ENCODE results near the gene DGKQ. TPM values are rescaled to one million over a fixed set of nuclear protein-coding genes. Genes with fewer than 3 reads are reported as not detected.

The DGKQ gene
- total RNA-seq, 1 experiment from 2014 or later = 12.4 TPM

- Mint-ChIP-seq H3K4me3 (no peak overlapping the region), H3K4me1 (no peaks in the 10 kb centered on the region), H3K36me3 (ENCODE audit: insufficient read depth in 1 of 3, low read depth in 3 of 3) (peaks cover 0 to 5% (median 0%) of the 10 kb centered on the region in 3 experiments; a peak in 1 of 7 replicates), H3K9me3 (no peaks in the 10 kb centered on the region), H3K27ac (peak overlapping the region in 2 of 3 experiments; percentile 44 to 83; a peak in 1 of 7 replicates), H3K27me3 (ENCODE audit: low read depth) (no peaks in the 10 kb centered on the region)
- H2BK120ac ChIP-seq (ENCODE audit: low read depth, low read length, poor library complexity, severe bottlenecking) = no peak overlapping the region
- no peak overlapping the region; the same call in 1 of the 2 replicates for H3K14ac ChIP-seq (ENCODE audit: insufficient read depth, low read length)
- TF ChIP-seq, protein P1, sequence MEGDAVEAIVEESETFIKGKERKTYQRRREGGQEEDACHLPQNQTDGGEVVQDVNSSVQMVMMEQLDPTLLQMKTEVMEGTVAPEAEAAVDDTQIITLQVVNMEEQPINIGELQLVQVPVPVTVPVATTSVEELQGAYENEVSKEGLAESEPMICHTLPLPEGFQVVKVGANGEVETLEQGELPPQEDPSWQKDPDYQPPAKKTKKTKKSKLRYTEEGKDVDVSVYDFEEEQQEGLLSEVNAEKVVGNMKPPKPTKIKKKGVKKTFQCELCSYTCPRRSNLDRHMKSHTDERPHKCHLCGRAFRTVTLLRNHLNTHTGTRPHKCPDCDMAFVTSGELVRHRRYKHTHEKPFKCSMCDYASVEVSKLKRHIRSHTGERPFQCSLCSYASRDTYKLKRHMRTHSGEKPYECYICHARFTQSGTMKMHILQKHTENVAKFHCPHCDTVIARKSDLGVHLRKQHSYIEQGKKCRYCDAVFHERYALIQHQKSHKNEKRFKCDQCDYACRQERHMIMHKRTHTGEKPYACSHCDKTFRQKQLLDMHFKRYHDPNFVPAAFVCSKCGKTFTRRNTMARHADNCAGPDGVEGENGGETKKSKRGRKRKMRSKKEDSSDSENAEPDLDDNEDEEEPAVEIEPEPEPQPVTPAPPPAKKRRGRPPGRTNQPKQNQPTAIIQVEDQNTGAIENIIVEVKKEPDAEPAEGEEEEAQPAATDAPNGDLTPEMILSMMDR (conservative IDR thresholded peaks at IDR 0.05) = no peak
- H2AK5ac ChIP-seq (ENCODE audit: insufficient read length, low read length) = no peak overlapping the region
- no peak overlapping the region for H2AFZ ChIP-seq (ENCODE audit: low read length)
- H3K18ac ChIP-seq (ENCODE audit: insufficient read length, low read depth, low read length) = no peak overlapping the region
- no peaks in the 10 kb centered on the region for H3K23me2 ChIP-seq (ENCODE audit: insufficient read length, low read depth, low read length, poor library complexity, severe bottlenecking)
- no peak overlapping the region for H2BK20ac ChIP-seq (ENCODE audit: low read depth, low read length, poor library complexity, severe bottlenecking)
- no peak overlapping the region for H4K5ac ChIP-seq (ENCODE audit: insufficient read length, low read depth, low read length)
- H3K23ac ChIP-seq (ENCODE audit: insufficient read length, low read depth, low read length) = no peak overlapping the region
- no peak overlapping the region for H3K56ac ChIP-seq (ENCODE audit: insufficient read length, low read depth, low read length)
- no peak overlapping the region for H3K4me2 ChIP-seq (ENCODE audit: insufficient read depth, insufficient read length, low read length)
- H3K79me2 ChIP-seq (ENCODE audit: insufficient read depth, low read length) = no peaks in the 10 kb centered on the region
- H2BK12ac ChIP-seq (ENCODE audit: insufficient read length, low read depth, low read length) = no peak overlapping the region
- H4K8ac ChIP-seq (replicated peaks; ENCODE audit: insufficient read length, low read depth, low read length) = no peak overlapping the region
- no peak overlapping the region for H4K91ac ChIP-seq (ENCODE audit: insufficient read length, low read depth, low read length)
- H3K27me3 ChIP-seq (ENCODE audit: insufficient read depth, low read length) = no peaks in the 10 kb centered on the region
- H3K27ac ChIP-seq (ENCODE audit: insufficient read length, low read depth, low read length) = no peak overlapping the region
- H2BK5ac ChIP-seq (ENCODE audit: insufficient read length, low read length) = no peak overlapping the region
- H3K9ac ChIP-seq (ENCODE audit: extremely low read depth, insufficient read length, low read length) = no peak overlapping the region
- H3K4ac ChIP-seq (ENCODE audit: low read depth, low read length) = no peak overlapping the region
- no peaks in the 10 kb centered on the region for H3K9me3 ChIP-seq (ENCODE audit: control insufficient read depth, low read depth, low read length)
- no peak for DNase-seq
- WGBS (ENCODE audit: extremely low coverage, insufficient read length, low lambda C conversion rate) = no CpG with 5 or more reads among the region's 17 CpGs
- no peaks in the 10 kb centered on the region for H4K20me1 ChIP-seq (ENCODE audit: control insufficient read depth, insufficient read depth, insufficient read length)
- H3K79me1 ChIP-seq (ENCODE audit: insufficient read depth, low read depth, low read length, poor library complexity, severe bottlenecking) = no peaks in the 10 kb centered on the region
- H3K4me1 ChIP-seq (ENCODE audit: insufficient read depth, low read length) = no peaks in the 10 kb centered on the region
- no peak overlapping the region for H2BK15ac ChIP-seq (ENCODE audit: low read depth, low read length)
- no peak overlapping the region for H3T11ph ChIP-seq (ENCODE audit: low read length)
Measured at GRCh38 chr4:958696-959337, 14.6 kb downstream of the DGKQ start.

Measured in H9 (cell line).